Ectodermal cell (in vitro differentiated cells): ENCODE data around the gene NAP1L4.

Experiments used
- H3K27ac ChIP-seq: 2 replicates; pipeline ENCODE4 v1.7.0; 2013; ENCODE audit warnings: mild to moderate bottlenecking, low read depth, low read length; ENCODE audit not compliant: insufficient read depth, poor library complexity, severe bottlenecking
- H3K27me3 ChIP-seq: 2 replicates; pipeline ENCODE4 v1.7.0; 2013; ENCODE audit warnings: mild to moderate bottlenecking, low read length; ENCODE audit not compliant: insufficient read depth, control insufficient read depth, poor library complexity, severe bottlenecking
- H3K36me3 ChIP-seq: one replicate; pipeline ENCODE4 v1.7.0; 2013; ENCODE audit warnings: low read length; ENCODE audit not compliant: control insufficient read depth, insufficient read depth
- H3K4me1 ChIP-seq: one replicate; pipeline ENCODE4 v1.7.0; 2013; ENCODE audit warnings: low read length; ENCODE audit not compliant: control insufficient read depth, insufficient read depth
- H3K4me3 ChIP-seq: 2 replicates; pipeline ENCODE4 v1.7.0; 2013; ENCODE audit warnings: low read depth, low read length, control low read depth; ENCODE audit not compliant: insufficient read depth
- H3K9me3 ChIP-seq: 2 replicates; pipeline ENCODE4 v1.7.0; 2013; ENCODE audit warnings: mild to moderate bottlenecking, low read length, moderate library complexity; ENCODE audit not compliant: control insufficient read depth
- WGBS, 2 experiments: methylation state at CpG; one replicate each; pipeline ENCODE4 v1.1.7; 2013; ENCODE audit warnings: missing lambda C conversion rate in 2 of 2; 5-methylcytosine and 5-hydroxymethylcytosine counted together

The NAP1L4 gene

DNA sequence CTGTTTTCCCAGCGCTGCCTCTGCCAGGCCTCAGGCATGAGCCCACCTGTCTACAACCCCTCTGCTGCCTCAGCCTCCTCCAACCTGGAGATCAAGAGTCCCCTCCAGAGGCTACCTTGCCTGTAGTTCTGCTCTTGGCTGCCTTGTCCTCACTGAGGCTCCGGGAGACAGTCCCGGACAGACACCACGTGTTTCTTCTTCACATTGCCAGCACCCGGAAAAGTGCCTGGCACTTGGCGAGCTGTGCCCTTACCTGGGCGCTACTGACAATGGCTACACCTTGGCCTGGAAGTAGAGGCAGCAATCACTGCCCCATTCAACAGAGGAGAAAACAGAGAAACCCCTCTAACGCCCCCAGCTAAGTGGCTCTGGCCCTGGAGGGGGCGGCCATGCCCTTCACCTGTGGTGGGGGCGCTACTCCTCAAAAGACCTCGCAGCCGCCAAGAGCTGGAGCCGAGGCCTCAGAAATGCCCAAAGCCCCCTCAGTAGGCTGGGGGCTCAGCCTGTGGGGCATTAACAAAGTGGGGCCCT lies 3.0 kb upstream of the NAP1L4 start:
- Histone ChIP-seq H3K4me3 (no peak overlapping the region), H3K36me3 (no peaks in the 10 kb centered on the region), H3K4me1 (no peaks in the 10 kb centered on the region), H3K27me3 (no peaks in the 10 kb centered on the region), H3K9me3 (no peaks in the 10 kb centered on the region), H3K27ac (no peak overlapping the region)
- WGBS, 2 experiments = 82 to 83% methylated on average over 13 of the region's 13 CpGs

DNA sequence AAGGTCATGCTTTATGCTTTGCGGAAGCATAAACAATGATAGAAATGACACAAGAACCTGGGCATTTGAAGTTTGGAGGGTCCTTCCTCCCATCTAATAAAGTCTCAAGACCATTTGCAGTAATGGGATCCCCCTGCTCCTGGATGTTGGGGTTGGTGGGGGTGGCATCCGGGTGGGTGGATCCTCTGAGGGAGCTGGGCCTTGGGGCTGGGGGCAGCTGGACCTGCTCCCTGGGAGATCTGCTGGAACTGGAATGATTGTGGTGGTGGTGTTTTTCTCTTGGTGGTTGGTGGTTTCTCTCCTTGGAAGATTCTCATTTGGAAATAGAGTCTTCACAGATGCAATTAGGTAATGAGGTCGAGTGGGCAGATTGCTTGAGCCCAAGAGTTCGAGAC lies 2.2 kb upstream of the NAP1L4 start:
- WGBS, 2 experiments = 93 to 95% methylated on average over 4 of the region's 4 CpGs
- H3K27ac ChIP-seq = no peak overlapping the region
- H3K4me1 ChIP-seq = peaks cover 3% of the 10 kb centered on the region
- no peak overlapping the region for H3K4me3 ChIP-seq
- no peaks in the 10 kb centered on the region for H3K9me3 ChIP-seq
- no peaks in the 10 kb centered on the region for H3K36me3 ChIP-seq
- H3K27me3 ChIP-seq = no peaks in the 10 kb centered on the region

DNA sequence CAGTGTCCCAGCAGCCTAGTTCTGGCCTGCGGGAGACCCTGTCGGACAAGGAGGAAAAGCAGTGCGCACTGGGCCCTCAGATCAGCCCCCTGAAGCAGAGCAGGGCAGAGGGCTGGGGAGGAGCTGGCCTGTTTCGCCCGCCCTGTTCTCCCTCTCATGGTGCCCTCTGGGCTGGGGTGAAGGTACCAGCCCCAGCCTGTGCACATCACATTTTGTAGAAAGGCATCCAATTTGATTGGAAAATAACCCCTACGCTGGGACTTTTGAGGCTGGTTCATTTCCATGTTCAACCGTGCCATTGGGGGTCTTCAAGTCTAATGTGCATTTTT lies 832 bp upstream of the NAP1L4 start:
- no peaks in the 10 kb centered on the region for H3K27me3 ChIP-seq
- peak overlapping the region; percentile 70 for H3K27ac ChIP-seq
- H3K4me1 ChIP-seq = peaks cover 10% of the 10 kb centered on the region
- WGBS, 2 experiments = 38 to 41% methylated on average over 7 of the region's 7 CpGs
- no peaks in the 10 kb centered on the region for H3K36me3 ChIP-seq
- H3K4me3 ChIP-seq = peak overlapping the region; percentile 86
- H3K9me3 ChIP-seq = no peaks in the 10 kb centered on the region

DNA sequence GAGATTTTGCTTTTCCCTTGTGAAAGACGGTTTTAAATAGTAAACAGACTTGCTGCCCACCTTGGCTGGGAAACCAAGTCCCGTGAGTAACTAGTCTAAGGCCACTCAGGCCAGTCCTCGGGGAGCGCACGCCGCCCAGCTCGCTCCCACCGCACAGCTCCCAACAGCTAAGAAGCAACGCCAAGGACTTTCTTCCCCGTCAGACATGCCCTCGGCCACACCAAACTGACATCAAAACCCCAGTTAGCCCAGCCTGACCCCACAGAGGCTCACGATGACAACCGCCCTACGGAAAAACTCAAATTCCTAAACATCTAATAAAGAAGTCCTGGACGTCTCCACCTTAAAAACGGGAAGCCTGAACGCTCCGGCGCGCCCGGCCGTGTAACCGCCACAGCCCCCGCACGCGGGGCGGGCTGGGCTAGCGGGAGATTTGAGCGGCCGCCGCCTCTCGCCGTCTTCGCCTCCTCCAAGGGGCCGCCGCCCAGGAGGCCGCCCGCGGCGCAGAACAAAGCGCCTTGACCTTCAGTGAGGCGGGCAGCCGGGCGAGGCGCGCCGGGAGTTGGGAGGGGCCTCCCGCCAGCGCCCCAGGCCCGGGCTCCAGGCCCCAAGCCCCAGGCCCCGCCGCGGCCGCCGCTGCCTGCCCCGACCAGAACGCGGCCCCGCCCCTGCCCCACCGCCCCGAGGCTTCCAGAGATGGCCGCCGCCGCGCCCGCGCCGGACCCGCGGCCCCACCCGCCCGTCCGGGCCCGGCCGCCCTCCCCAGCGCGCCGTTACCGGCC lies 486 bp downstream of the NAP1L4 start:
- no peaks in the 10 kb centered on the region for H3K36me3 ChIP-seq
- H3K9me3 ChIP-seq = no peaks in the 10 kb centered on the region
- H3K4me3 ChIP-seq = peak overlapping the region; percentile 86
- H3K4me1 ChIP-seq = peaks cover 10% of the 10 kb centered on the region
- H3K27ac ChIP-seq = peak overlapping the region; percentile 68
- H3K27me3 ChIP-seq = no peaks in the 10 kb centered on the region
- 0% methylated on average over 79 of the region's 79 CpGs for WGBS, 2 experiments

DNA sequence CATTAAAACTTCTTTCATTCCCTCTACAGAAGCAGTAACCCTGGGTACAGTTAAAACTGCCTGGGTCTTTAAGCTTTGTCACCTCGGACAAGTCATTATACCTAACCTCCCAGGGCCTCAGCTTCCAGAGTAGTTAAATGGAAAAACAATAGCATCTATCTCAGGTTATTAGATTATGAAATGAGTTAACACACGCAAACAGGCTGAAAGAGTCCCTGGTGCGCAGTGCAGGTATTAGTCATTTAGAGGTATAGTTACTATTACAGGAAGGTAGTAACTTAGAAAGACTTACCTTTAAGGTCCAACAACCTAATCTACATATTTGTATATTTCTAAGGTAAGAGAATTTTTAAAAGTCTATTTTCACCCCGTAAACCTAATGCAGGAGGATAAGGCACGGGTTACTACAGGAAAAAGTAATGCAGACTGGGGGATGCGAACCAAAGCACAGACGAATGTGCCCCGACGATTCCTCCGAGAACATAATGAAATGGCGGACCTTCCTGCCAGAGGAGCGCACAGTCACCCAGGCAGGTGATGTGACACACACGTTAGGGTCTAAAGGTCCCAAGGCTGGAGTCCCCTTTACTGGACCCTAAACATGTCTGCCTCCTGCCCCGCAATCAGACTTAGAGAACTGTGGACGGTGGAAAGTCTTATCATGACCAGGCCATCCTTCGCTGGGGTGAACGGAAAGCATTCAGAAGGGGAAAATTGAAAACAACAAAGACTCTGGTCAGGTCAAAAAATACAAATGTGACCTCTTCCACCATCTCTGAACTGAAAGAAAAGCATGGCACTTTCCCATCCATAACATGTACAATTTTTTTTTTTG lies 1.3 kb downstream of the NAP1L4 start:
- WGBS, 2 experiments = 0 to 2% methylated on average over 17 of the region's 17 CpGs
- Histone ChIP-seq H3K27ac (no peak overlapping the region), H3K27me3 (no peaks in the 10 kb centered on the region), H3K4me1 (peaks cover 10% of the 10 kb centered on the region), H3K36me3 (no peaks in the 10 kb centered on the region), H3K4me3 (peak overlapping the region; percentile 86), H3K9me3 (no peaks in the 10 kb centered on the region)

DNA sequence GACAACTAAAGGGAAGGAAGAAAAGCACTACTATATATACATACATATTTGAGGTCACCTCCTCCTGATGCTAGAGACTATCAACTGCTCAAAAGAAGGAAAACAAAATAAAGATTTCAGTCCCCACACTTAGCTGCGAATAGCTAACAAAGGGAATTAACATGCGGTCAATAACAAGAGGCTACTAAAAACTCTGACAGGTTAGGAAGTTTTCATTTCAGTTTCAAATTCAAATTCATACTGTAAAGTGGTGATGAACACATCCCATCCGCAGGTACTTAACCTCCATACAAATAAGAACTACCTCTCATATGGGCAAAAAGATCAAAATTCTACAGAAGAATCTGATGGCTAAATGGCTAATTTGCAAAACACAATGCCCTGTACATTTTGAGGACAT lies 2.6 kb downstream of the NAP1L4 start:
- no peaks in the 10 kb centered on the region for H3K27me3 ChIP-seq
- H3K36me3 ChIP-seq = no peaks in the 10 kb centered on the region
- H3K9me3 ChIP-seq = no peaks in the 10 kb centered on the region
- no peak overlapping the region for H3K27ac ChIP-seq
- peaks cover 10% of the 10 kb centered on the region for H3K4me1 ChIP-seq
- 32 to 46% methylated on average over 3 of the region's 3 CpGs for WGBS, 2 experiments
- no peak overlapping the region for H3K4me3 ChIP-seq

DNA sequence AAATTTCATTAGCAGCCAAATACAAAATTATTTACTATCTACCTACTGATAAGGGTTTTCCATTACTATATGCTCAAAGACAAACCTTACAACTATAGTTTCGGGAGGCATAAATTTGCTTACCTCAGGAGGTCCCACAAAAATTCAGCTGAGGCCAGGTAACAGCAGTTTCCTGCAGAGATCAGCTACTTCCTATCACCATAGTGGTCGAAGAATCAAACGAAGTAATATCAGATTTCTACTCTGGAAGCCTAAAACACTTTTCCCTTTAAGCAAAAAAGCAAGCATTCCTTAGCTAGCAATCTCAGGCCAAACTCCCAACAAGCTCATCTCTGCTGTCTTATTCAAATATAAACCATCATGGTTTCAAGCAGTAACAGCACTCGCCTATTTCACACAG lies 3.1 kb downstream of the NAP1L4 start:
- WGBS, 2 experiments = 52 to 53% methylated on average over 4 of the region's 4 CpGs

DNA sequence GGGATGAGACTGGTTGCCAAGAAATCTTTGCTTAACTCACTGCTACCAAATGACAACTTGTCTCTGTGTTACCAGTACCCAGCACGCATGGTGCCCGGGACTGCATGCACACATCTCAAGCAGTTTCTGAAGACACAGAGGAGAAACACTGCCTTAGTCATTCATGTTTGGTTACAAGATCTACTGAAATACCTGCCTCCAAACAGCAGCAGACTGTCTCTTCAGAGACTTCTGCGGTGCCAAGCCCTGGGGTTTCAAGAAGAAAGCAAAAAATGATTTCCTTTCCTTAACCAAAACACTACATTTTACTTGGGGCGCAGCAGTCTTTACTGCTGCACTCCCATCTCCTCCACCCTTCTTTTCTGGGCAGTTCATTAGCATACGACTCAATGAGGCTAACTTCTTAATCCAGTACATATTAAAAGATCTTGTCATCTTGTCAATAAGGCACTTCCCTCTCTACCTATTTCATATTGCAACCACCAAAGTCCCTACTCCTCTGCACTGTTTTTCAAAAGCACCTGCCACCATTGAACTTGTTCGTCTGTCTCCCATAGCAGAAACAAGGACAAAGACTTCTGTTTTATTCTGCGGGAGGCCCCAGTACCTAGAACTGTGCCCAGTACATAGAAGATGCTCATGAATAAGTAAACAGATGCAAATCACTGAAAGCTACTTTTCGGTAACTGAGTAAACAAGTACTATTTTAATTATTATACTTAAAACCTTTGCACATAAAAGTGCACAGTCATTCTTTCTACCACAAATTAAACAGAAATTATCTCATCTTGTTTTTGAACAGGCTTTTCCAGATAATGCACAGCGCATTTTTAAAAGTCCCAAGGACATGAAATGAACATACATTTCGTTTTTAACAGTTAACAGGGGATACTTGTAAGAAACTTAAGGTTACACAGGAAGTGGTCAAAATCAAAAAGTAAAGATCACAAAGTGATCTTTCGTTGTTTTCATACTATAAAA lies 4.0 kb downstream of the NAP1L4 start:
- Histone ChIP-seq H3K36me3 (no peaks in the 10 kb centered on the region), H3K27ac (no peak overlapping the region), H3K9me3 (no peaks in the 10 kb centered on the region), H3K4me3 (no peak overlapping the region), H3K4me1 (peaks cover 10% of the 10 kb centered on the region), H3K27me3 (no peaks in the 10 kb centered on the region)
- WGBS, 2 experiments = 89 to 92% methylated on average over 11 of the region's 11 CpGs

More for the DNA sequence above, 3.1 kb downstream of the NAP1L4 start:
- Histone ChIP-seq H3K9me3 (no peaks in the 10 kb centered on the region), H3K27me3 (no peaks in the 10 kb centered on the region), H3K4me1 (peaks cover 10% of the 10 kb centered on the region), H3K4me3 (no peak overlapping the region), H3K27ac (no peak overlapping the region), H3K36me3 (no peaks in the 10 kb centered on the region)

DNA sequence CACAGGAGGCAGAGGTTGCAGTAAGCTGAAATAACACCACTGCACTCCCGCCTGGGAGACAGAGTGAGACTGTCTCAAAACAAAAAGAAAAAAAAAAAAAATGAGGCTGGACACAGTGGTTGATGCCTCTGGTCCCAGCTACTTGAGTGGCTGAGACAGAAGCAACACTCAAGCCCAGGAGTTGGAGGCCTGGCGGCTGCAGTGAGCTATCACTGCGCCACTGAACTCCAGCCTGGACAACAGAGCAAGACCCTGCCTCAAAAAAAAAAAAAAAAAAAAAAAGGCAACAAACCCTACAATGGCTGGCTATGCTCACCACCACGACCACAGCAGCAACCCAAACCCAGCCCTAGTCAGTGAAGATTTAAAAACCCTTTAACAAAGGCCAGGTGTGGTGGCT lies 8.2 kb downstream of the NAP1L4 start:
- WGBS, 2 experiments = 94 to 95% methylated on average over 4 of the region's 4 CpGs

More for the DNA sequence above, 8.2 kb downstream of the NAP1L4 start:
- Histone ChIP-seq H3K36me3 (no peaks in the 10 kb centered on the region), H3K9me3 (no peaks in the 10 kb centered on the region), H3K4me3 (no peak overlapping the region), H3K27me3 (no peaks in the 10 kb centered on the region), H3K4me1 (peaks cover 3% of the 10 kb centered on the region), H3K27ac (no peak overlapping the region)
